Astrocyte of the hippocampus (primary cell): ENCODE results near the gene TMEM200B.
"Not testable (repeated sequence)": the region's sequence is repeated elsewhere in the genome, so short reads cannot be mapped to it uniquely, and the experiment has no call there.

Experiments
- DNase-seq: peaks from one replicate; pipeline ENCODE4 v3.0.0; 2011; ENCODE audit warnings: low read depth, low spot score

Gene TMEM200B

GRCh38 chr1:29112705-29113412 is 10.8 kb downstream of the TMEM200B start:
- no peak for DNase-seq

- DNase-seq = not testable (repeated sequence)
Observed at GRCh38 chr1:29108041-29108440, 15.7 kb downstream of the TMEM200B start.

DNA sequence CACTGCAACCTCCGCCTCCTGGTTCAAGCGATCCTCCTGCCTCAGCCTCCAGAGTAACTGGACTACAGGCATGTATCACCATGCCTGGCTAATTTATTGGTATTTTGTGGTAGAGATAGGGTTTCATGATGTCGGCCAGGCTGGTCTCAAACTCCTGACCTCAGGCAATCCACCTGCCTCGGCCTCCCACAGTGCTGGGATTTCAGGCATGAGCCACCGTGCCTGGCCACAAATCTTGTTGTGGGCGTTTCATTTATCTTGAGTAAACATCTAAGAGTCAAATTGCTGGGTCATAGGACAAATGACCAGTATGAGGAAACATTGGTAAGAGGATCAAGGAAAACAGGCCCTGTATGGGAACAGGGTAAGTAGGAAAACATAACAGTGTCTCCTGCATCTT is 17.9 kb downstream of the TMEM200B start:
- no peak for DNase-seq

DNA sequence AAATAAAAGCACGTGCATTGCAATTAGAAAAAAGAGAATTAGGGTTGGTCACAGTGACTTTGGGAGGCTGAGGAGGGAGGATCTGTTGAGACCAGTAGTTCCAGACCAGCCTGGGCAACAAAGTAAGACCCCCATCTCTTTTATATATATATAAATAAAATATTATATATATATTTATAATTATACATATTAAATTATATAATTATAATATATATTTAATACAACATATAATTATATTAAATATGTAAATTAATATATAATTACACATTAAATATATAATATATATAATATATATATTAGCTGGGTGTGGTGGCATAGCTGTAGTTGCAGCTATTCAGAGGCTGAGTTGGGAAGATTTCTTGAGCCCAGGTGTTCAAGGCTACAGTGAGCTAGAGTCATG is 23.2 kb downstream of the TMEM200B start:
- DNase-seq = no peak

GRCh38 chr1:29099286-29099685 is 24.4 kb downstream of the TMEM200B start:
- no peak for DNase-seq

- peak; percentile 36 for DNase-seq
Observed at GRCh38 chr1:29096231-29096886, 27.3 kb downstream of the TMEM200B start.

- DNase-seq = no peak
Observed at GRCh38 chr1:29094954-29095353, 28.7 kb downstream of the TMEM200B start.

DNA sequence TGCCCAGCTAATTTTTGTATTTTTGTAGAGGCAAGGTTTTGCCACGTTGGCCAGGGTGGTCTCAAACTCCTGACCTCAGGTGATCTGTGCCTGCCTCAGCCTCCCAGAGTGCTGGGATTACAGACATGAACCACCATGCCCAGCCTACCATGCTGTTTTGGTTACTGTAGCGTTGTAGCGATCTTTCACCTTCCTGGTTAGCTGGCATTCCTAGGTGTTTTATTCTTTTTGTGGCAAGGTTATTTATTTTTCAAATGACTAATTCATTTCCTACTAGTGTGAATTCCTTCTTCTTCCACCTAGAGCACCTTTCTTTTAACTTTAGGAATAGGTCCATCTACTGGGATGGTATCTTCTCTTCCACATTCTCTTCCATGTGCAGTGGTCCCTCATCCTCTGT is 29.3 kb downstream of the TMEM200B start:
- DNase-seq = no peak

GRCh38 chr1:29092704-29093103 is 31.0 kb downstream of the TMEM200B start:
- DNase-seq = not testable (repeated sequence)

- DNase-seq = no peak
Observed at GRCh38 chr1:29090937-29091618, 32.6 kb downstream of the TMEM200B start.

- no peak for DNase-seq
Observed at GRCh38 chr1:29084196-29084521, 39.5 kb downstream of the TMEM200B start.

DNA sequence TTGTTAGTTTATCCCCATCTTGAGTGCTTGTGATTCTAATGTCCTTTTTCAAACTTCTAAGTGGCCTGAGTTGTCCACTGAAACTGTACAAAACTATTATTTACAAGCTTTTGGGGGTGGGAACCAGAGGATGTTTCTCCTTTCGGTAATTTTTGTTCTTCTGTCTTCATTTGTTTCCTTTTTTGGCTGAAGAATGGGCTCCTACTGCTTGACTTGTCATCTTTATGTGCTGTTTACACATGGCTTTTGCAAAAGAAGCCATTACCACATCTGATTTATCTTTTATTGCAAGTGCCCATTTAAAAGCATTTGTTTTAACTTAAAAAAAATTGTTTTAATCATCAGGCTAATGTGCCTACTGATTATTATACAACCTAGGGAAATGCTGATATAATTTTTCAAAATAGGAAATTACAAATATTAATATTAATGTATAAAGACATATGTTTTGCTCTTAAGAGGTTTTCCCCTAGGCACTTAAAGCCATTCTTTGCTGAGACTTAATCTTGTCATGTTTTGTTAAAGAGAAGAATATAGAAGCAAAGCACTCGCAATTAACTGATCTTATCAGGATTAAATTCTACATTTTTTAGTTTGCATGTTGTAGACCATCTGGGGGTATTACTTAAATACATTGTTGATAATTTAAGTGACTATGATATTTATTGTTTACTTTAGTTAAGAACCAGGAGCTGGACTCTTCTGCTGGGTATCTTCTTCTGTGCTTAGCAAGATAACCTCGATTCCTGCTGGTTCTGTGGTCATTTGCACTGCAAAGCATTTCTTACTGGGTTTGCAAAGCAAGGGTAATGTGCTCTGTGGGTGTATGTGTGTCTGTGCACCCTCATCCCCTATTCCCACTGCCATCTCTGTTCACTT is 40.1 kb downstream of the TMEM200B start:
- no peak for DNase-seq

- no peak for DNase-seq
Observed at GRCh38 chr1:29082519-29082918, 41.2 kb downstream of the TMEM200B start.

GRCh38 chr1:29081201-29081600 is 42.5 kb downstream of the TMEM200B start:
- DNase-seq = no peak

GRCh38 chr1:29079916-29080629 is 43.6 kb downstream of the TMEM200B start:
- DNase-seq = not testable (repeated sequence)

DNA sequence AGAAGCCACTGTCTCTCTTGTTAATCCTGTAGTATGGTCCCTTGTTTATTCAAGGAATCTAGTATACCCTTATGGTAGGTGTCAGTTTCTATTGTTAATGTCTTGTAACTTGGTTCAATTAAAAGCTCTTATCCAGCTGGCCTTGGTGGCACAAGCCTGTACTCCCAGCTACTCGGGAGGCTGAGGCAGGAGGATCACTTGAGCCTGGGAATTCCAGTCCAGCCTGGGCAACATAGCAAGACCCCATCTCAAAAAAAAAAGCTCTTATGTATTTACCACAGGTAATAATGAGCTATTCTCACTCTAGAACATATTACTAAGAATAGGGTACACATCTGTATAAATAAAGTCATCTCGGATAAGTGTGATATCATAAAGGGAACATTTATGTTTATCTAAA is 46.5 kb downstream of the TMEM200B start:
- no peak for DNase-seq
